DMS79 (cell line): ENCODE measurements around the gene CDK17.
A peak's percentile ranks its signal among the peaks of the same experiment; 100 is the strongest.
"Not testable (repeated sequence)": the region's sequence is repeated elsewhere in the genome, so short reads cannot be mapped to it uniquely, and the experiment has no call there.

Experiments used
- DNase-seq: peaks from one replicate; lab custom pipeline; 2025; lab: John Stamatoyannopoulos, UW

Gene CDK17

DNA sequence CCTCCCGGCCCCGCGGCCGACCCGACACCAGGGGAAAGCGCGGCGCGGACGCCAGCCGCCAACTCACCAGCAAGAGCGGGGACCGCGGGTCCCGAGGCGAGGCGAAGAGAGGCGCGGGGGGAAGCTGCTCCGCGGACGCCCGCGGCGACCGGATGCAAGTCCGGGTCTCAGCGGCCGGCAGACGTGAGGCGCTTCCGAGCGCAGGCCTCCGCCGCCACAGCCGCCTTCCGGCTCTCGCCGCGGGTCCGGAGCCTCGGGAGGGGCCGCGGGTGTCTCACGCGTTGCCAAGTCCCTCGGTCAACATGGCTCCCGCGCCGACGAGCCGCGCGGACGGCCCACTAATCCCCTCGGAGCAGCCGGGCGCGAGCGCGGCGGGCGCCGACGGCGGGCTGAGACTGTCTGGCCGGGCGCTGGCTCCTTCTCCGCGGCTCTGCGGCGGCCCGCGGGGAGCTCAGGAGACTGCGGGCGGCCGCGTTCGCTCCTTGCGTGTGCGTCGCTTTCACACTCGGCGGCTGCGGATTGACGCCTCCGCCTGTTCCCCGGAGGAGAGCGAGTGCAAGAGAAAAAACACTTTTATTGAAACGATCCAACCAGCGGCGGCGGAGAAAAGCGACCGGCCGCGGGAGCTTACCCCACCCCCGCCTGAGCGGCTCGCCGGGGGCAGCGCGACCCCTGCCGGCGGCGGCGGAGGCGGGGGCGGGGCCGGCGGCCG is at the start of gene CDK17:
Gene CDK17, minus strand, starts transcription at position 521 of the 712 bp plus-strand sequence. CDS start 65,603 bp downstream, outside the sequence.
- DNase-seq: peak; percentile 57

DNA sequence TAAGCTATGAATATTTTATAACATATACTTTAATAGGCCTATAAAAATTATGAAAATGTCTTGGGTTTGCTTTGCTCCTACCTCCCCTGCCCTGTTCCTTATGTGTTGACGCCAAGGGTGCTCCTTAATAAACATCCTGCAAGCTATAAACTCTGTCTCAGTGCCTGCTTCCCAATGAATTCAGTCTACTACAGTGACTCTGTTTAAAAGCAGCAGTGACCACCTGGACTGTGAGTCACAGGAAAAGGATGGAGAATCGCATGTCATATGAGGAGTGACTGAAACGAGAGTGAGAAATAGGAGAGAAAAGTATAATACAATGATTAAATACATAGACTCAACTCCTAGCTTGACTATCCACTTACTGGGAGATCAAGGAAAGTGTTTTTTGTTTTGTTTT is 48.1 kb upstream of the CDK17 start:
- DNase-seq: no peak

DNA sequence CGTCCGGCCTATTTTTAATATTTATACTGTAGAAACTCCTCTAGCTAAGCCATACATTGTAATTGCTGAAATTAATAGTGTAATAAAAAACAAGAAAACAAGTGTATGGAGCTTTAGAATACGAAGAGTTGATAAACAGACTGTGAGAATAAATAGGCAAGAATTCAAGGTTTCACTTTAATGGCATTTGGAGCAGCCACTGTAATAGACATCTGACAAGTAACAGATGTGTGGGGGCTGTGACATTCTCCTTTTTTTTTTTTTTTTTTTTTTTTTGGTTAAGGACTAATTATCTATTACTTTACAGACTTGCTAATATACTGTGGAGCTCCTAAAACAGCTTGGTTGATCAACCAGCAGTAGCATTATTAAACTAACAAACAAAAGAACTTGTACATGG is 47.0 kb upstream of the CDK17 start:
- no peak for DNase-seq

DNA sequence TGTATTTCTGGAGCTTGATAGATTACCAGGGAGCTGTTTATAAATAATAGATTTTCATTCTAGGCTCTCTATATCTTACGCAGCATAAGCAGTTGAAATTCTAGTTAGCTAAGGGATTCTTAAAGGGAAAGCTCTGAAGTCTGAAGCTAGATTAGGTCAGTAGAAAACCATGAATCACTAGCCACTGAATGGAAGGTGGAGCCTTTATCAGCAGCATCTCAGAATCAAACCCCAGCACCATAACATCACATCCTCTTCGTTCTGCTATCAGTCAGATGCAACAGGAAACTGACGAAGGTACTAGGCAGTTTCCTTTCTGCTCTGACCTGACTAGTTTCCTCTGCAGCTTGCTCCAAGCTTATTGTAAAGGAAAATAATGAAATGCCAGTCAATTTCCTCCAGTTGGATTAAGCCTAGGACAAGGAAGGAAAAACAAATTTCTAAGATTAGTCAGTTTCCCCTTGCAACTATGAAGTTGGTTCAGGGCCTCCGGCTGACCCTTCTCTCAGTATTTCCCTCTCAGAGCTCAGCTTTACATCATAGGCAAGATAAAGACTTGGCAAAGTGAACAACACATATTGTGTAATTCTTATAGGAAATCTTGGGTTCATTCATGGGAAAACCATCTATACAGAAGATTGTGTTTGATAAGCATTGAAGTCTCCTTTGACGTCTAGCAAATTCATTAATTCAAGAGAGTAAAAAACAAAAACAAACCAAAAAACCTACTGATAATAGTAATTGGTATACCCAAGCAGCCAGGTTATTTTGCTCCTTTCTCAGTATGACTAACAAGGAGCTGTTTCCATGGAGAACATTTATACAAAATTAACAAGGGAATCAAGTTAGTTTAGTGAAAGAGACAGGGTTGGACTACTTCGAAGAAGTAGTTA is 45.7 kb upstream of the CDK17 start:
- DNase-seq: no peak

DNA sequence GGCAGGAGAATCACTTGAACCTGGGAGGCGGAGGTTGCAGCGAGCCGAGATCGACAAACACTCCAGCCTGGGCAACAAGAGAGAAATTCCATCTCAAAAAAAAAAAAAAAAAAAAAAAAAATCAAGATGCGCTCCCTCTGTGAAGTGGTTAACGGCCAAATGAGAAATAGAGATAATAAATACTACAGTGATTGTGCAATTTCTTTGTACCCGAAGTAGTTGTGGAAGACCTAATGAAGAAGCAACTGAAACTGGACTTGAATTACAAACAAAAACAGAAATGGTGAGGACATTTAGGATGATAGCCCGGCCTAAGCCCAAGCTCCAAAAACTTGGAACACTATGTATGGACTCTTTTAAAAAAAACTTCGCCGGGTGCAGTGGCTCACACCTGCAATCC is 44.2 kb upstream of the CDK17 start:
- DNase-seq: no peak

DNA sequence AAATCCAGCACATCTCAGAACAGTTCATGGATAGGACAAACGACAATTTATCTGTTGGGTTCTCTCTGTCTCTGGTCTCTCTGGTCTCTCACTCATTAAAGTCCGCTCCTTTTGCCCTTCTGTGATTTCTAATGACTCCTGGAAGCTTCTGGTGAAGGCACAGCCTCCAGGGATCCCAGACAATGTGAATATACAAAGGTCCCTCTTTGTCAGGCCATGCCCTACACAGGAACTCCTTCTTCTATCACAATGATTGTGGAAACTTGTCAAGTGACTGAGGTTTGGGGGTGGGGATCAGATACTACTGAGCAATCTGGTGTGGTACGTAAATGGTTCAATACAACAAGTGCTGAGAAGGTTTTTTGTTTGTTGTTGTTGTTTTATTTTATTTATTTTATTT is 42.7 kb upstream of the CDK17 start:
- no peak for DNase-seq

DNA sequence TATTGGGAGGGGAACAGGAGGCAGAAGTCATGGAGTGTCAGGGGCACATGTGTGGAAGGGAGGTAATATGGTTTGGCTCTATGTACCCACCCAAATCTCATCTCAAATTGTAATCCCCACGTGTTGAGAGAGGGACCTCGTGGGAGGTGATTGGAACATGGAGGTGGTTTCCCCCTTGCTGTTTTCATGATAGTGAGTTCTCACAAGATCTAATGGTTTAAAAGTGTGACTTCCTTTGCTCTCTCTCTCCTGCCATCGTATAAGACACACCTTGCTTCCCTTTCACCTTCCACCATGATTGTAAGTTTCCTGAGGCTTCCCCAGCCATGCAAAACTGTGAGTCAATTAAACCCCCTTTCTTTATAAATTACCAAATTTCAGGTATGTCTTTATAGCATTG is 41.6 kb upstream of the CDK17 start:
- no peak for DNase-seq

DNA sequence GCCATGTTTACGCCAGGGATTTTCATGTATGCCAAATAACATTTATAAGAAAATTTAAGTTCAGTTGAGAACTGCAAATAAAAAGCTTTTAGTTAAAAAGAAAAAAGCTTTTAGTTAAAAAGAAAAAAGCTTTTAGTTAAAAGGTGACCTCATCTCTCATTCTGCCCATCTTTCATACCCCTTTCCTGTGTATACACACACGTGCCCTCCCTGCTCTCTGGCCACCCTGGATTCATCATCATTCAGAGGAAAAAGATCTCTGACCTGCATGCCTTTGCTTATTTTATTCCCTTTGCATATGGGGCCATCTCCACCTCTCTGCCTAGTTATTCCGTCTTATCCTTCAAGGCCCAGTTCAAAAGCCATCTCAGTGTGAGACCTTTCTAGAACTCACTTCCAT is 38.1 kb upstream of the CDK17 start:
- no peak for DNase-seq

DNA sequence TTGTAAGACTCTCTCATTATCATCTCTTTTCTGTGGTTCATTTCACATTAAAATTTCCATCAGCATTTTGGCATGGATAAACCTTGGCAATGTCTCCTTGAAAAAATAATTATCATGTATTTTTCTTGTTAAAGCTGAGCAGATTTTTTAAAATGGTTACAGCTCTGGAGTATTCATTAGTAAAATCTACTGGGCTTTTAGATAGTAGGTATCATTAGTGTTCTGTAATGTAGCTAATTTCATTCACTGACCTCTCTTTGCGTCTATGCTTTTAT is 36.9 kb upstream of the CDK17 start:
- DNase-seq: no peak

DNA sequence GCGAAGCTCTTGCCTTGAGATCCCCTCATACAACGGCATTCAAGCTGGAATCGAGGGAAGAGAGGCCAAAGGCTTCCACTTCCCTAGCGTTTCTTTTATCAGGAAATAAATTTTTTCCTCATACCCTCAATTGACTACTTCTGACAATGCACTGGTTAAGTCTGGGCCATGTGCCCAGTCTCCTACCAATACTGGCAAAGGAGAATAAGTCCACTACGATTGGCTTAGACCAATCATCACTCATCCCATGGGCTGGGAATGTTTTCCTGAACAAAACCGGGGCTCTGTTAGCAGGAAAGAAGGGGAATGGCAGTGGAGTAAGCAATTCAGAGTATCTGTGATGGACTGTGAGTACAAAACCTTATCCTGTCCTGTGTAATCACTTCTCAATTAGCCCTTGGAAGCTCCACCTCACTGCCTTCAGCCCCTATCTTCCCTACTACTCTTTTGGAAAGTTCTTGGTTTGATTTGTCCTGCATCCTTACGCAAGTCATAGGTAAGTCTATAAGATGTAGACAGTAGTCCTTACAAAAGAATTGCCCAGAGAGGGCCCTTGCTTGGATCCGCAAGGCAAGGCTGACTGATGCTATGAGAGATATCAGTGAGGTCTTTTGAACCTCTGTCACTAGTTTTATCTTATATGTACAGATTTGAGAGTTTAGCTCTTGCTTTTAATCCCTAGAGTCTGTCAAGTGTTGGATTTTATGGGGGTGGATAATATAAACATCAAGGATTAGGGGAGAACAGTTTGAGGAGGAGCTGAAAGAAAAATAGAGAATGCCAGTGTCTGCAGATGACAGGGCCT is 36.3 kb upstream of the CDK17 start:
- DNase-seq: no peak

DNA sequence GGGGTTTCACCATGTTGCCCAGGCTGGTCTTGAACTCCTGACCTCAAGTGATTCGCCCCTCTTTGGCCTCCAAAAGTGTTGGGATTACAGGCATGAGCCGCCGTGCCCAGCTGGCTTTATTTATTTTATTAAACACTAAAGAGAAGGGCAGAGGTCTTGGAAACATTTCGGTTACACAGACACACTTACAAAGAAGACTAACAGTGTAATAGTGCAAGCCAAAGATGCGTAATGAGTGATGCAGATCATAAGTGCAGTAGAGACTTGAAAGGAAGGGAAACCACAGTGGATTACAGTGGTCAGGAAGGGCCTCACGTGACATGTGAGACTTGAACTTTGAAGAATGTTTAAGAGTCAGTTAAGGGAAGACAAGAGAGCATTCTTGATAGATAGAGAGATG is 33.9 kb upstream of the CDK17 start:
- DNase-seq: no peak

DNA sequence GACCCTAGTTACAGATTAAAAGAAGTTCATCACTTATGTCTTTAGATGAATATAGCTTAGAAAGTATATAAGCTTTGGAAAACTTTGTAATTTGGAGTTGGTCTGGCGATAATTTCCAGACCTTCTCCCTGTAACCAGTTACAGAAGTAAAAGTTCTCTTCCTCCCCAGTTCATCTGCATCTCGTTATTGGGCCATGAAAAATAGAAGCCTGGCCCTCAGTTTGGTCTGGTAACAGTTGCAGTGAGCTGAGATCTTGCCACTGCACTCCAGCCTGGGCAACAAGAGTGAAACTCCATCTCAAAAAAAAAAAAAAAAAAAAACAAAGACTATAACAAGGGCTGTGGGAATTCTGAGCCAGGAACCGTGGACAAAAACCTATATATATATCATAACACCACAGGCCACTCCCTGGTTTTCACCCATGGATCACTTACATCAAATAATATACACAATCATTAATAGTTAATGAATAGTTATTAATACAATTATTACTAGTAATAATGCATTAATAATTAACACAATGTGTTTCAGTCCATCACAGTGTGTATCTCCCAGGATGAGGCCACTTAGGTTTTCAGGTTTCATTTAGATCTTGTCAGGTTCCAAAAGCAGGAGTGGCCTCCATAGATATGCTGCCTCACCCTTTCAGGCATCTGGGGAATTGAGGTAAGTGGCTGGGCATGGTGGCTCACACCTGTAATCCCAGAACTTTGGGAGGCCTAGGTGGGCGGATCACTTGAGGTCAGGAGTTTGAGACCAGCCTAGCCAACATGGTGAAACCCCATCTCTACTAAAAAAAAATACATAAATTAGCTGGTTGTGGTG is 32.5 kb upstream of the CDK17 start:
- not testable (repeated sequence) for DNase-seq

DNA sequence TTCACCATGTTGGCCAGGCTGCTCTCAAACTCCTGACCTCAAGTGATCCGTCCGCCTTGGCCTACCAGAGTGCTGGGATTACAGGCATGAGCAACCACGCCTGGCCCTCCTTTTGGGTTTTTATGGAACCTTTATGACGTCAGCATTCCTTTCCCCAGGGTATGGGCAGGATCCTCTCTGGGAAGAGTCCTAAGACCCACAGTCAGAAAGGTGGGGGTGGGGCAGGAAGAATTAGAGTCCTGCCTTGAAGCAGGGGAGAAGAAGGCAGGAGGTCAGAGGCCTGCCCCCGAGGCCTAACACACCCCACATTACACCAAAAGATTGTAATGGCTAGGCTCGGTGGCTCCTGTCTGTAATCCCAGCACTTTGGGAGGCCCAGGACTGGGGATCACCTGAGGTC is 30.8 kb upstream of the CDK17 start:
- DNase-seq: no peak

DNA sequence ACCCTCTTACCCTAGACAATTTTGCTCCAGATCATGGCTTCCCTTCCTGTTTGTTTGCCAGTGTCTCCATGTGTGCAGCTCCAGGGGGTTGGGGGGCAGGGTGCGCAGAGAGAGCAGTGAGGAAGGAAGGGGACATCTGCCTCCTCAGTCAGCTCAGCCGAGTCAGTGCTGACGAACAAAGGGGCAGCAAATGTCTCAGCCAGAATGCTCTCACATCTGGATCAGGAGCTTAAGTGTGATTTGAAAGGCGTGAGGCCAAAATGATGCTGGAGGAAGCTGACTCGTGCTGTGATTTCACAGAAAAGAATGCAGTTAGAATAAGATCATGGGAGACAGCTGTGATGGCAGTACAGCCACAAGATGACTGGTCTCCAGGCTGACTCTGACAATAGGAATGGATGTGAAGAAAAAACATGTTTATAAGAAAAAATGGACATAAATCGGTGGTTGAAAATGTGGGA is 27.1 kb upstream of the CDK17 start:
- no peak for DNase-seq

DNA sequence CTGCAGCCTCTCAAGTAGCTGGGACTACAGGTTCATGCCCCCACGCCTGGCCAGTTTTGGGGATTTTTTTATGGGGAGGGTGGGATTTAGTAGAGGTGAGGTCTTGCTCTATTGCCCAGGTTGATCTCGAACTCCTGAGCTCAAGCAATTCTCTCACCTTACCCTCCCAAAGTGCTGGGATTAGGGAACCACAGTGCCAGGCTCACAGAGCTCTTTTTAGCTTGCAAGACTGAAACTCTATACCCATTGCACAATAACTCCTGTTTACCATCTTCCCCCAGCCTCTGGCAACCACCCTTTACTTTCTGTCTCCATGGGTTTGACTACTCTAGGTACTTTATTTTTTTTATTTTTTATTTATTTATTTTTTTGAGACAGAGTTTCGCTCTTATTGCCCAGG is 25.7 kb upstream of the CDK17 start:
- DNase-seq: no peak

DNA sequence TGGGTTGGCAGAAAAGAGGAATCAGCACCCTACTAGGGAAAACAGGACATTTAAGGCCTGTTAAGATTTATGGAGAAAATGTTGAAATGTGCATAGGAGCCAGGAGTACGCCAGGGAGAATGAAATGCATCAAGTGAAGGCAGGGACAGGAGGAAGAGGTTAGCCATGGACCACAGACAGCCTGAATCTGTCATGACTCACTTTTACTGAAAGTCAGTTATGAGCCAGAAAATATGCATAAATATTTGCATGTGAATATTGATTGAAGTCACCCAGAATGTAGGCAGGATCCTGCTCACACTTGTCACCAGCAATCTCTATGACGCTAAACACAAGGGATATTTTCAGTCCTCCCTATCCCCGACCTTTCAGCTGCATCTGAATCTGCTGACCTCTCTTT is 25.1 kb upstream of the CDK17 start:
- no peak for DNase-seq

DNA sequence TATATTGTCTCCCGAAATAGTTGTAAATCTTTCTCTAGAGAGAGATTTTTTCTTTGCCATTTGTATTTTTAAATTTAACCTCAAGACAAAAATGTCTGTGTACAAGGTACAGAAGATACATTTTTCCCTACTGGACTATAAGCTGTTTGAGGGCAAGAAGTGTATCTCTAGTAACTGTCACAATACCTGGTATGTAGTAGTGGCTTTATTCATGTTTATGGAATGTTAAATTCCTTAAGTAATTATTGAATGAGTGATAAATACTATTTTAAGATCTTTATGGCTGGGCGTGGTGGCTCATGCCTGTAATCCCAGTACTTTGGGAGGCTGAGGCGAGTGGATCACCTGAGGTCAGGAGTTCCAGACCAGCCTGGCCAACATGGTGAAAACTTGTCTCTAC is 24.4 kb upstream of the CDK17 start:
- no peak for DNase-seq

DNA sequence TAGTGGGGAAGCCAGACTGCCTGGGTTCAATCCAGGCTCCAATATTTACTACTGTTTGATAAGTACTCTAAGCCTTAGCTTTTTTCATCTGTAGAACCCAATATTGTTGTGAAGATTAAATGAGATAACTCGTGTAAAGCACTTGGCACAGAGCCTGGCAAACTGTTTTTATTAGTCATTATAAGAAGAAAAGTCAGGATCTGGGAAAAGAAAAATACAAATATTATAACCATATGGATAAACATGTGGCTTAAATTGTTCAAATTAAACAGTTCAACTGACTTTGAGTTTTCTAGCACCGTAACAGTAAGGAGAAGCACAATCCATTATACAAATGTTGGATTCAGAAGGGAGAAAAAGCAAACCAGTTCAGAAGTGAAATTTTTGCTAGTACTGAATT is 22.0 kb upstream of the CDK17 start:
- no peak for DNase-seq

DNA sequence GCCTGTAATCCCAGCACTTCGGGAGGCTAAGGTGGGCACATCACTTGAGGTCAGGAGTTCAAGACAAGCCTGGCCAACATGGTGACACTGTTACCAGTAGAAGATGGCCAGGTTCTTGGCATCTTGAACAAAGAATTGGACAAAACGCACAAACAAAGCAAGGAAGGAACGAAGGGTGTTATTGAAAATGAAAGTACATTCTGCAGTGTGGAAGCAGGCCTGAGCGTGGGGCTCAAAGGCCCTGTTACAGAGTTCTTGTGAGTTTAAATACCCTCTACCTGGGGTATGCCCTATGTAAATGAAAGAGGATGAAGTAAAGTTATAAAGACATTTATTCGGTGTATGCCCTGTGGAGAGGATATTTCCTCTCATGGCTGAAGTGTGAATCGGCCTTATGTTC is 20.8 kb upstream of the CDK17 start:
- DNase-seq: no peak

DNA sequence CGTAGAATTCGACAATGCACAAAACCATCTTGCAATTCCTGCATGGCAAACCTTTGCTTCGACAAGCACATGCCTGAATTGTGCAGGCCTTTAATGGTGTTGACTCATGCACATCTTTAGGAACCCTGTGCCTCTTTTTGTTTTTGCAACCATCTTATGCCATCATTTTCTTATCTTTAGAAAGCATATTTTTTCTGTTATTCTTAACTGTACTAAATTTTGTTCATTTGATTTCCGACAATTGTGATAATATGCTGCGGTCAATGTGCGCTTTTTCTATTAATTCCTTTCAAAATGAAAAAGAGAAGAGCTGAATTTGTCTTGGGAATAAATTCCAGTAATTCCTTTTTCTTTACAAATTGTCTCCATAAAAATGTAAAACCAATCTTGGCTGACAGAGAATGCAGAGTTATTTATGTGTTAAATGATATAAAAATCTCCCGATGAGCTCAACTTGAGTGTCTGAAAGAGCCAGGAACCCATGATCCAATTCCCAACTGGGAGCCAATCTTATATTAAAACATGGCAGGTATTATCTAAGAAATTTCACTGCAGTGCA is 20.1 kb upstream of the CDK17 start:
- no peak for DNase-seq

DNA sequence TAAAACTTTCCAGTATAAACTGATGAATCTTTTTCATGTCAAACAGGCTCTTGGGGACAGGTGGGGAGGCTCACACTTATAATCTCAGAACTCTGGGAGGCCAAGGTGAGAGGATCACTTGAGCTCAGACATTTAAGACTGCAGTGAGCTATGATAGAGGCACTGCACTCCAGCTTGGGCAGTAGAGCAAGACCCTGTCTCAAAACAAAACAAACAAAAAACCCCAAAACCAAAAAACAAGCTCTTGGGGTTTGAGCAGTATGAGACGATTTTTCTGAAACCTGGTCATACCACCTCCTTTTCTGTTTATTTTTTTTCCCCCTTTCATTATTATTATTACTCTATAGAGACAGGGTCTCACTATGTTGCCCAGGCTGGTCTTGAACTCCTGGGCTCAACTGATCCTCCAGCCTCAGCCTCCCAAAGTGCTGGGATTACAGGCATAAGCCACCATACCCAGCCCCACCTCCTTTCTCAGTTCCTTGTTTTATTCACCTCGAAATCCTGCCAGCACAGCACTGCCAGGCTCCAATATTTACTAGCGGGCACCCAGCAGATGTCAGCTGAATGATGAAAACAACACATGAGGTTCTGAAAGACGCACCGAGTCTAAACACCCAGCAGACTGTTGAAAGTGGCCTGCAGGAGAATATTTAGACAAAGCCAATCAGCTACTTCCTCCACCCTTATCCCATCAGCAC is 19.5 kb upstream of the CDK17 start:
- no peak for DNase-seq
